WTC11 (cell line): ENCODE results near the gene AGBL4. TPM values are rescaled to one million over a fixed set of nuclear protein-coding genes. Genes with fewer than 3 reads are reported as not detected.

Experiments used
- ATAC-seq: fragments of 200-7000 bp; cut with Tn5 transposase; 2 replicates; pipeline ENCODE4 v1.10.0; 2021; ENCODE audit warnings: mild to moderate bottlenecking, moderate library complexity
- CTCF ChIA-PET: fragments of 300-600 bp; sonication (Branson Sonifier 250); formaldehyde crosslinking; loops from one replicate; lab custom pipeline; 2021; ENCODE audit warnings: antibody characterized with exemption; lab: Charles Lee
- POLR2A ChIA-PET: fragments of 350-600 bp; sonication (Branson Sonifier 250); formaldehyde crosslinking; loops from one replicate; lab custom pipeline; 2021; ENCODE audit warnings: antibody characterized with exemption; lab: Charles Lee
- DNase-seq: peaks from one replicate; pipeline ENCODE4 v3.0.0; 2021; ENCODE audit warnings: low spot score
- H3K27ac Mint-ChIP-seq: 2 replicates; pipeline ENCODE4 v1.8.0; 2021; ENCODE audit warnings: mixed read lengths
- H3K27me3 Mint-ChIP-seq: 2 replicates; pipeline ENCODE4 v1.8.0; 2021; ENCODE audit warnings: low read depth, mild to moderate bottlenecking, moderate library complexity, mixed read lengths
- H3K36me3 Mint-ChIP-seq: 2 replicates; pipeline ENCODE4 v1.8.0; 2021; ENCODE audit warnings: mixed read lengths
- H3K4me1 Mint-ChIP-seq: 2 replicates; pipeline ENCODE4 v1.8.0; 2022; ENCODE audit warnings: mixed read lengths
- H3K4me3 Mint-ChIP-seq: 2 replicates; pipeline ENCODE4 v1.8.0; 2021; ENCODE audit warnings: mild to moderate bottlenecking, moderate library complexity, mixed read lengths
- H3K9me3 Mint-ChIP-seq: 2 replicates; pipeline ENCODE4 v1.8.0; 2021; ENCODE audit warnings: mixed read lengths
- CBFB ChIP-seq: sonication (generic); formaldehyde crosslinking; IDR thresholded peaks from 2 replicates; pipeline ENCODE4 v1.8.1; 2022; ENCODE audit warnings: mild to moderate bottlenecking, low read depth, missing genetic modification reagents
- ELF4 ChIP-seq: sonication (generic); formaldehyde crosslinking; IDR thresholded peaks from 2 replicates; pipeline ENCODE4 v1.8.1; 2022; ENCODE audit warnings: low read depth, mild to moderate bottlenecking, moderate library complexity, missing genetic modification reagents
- EMX1 ChIP-seq: fragments of 250-450 bp; sonication (Bioruptor Pico); IDR thresholded peaks from 2 replicates; pipeline ENCODE4 v1.8.0; 2021; ENCODE audit warnings: mild to moderate bottlenecking
- ETV6 ChIP-seq: sonication (generic); formaldehyde crosslinking; IDR thresholded peaks from 2 replicates; pipeline ENCODE4 v1.8.1; 2022; ENCODE audit warnings: mild to moderate bottlenecking, missing genetic modification reagents
- FOXP1 ChIP-seq: sonication (generic); formaldehyde crosslinking; IDR thresholded peaks from 2 replicates; pipeline ENCODE4 v1.8.0; 2022; ENCODE audit warnings: missing genetic modification reagents, mild to moderate bottlenecking, moderate library complexity, borderline replicate concordance
- NFATC4 ChIP-seq: fragments of 250-450 bp; sonication (Bioruptor Pico); IDR thresholded peaks from 2 replicates; pipeline ENCODE4 v1.9.0; 2021; ENCODE audit warnings: mild to moderate bottlenecking
- NFE2L1 ChIP-seq: sonication (generic); formaldehyde crosslinking; IDR thresholded peaks from 2 replicates; pipeline ENCODE4 v1.8.1; 2023; ENCODE audit warnings: missing genetic modification reagents
- NFYB ChIP-seq: sonication (generic); formaldehyde crosslinking; conservative IDR thresholded peaks from 2 replicates; pipeline ENCODE4 v1.8.0; 2022; ENCODE audit warnings: low read depth, missing genetic modification reagents
- NR3C1 ChIP-seq: sonication (generic); formaldehyde crosslinking; conservative IDR thresholded peaks from 2 replicates; pipeline ENCODE4 v1.8.1; 2023; ENCODE audit warnings: low read depth, mild to moderate bottlenecking, missing genetic modification reagents
- OVOL2 ChIP-seq: fragments of 250-450 bp; sonication (Bioruptor Pico); IDR thresholded peaks from 2 replicates; pipeline ENCODE4 v1.9.0; 2021; ENCODE audit warnings: mild to moderate bottlenecking, borderline replicate concordance
- PREB ChIP-seq: sonication (generic); formaldehyde crosslinking; IDR thresholded peaks from 2 replicates; pipeline ENCODE4 v1.8.1; 2022; ENCODE audit warnings: mild to moderate bottlenecking, missing genetic modification reagents, moderate library complexity, borderline replicate concordance
- RELA ChIP-seq: sonication (generic); formaldehyde crosslinking; IDR thresholded peaks from 2 replicates; pipeline ENCODE4 v1.8.1; 2022; ENCODE audit warnings: missing genetic modification reagents, mild to moderate bottlenecking, borderline replicate concordance
- RORB ChIP-seq: fragments of 250-450 bp; sonication (Bioruptor Pico); IDR thresholded peaks from 2 replicates; pipeline ENCODE4 v1.9.0; 2021; ENCODE audit warnings: mild to moderate bottlenecking
- SOX15 ChIP-seq: fragments of 250-450 bp; sonication (Bioruptor Pico); IDR thresholded peaks from 2 replicates; pipeline ENCODE4 v1.9.0; 2021; ENCODE audit warnings: mild to moderate bottlenecking
- TCF7 ChIP-seq: sonication (generic); formaldehyde crosslinking; IDR thresholded peaks from 2 replicates; pipeline ENCODE4 v1.8.0; 2022; ENCODE audit warnings: mild to moderate bottlenecking, low read depth, missing genetic modification reagents, moderate library complexity
- TP53 ChIP-seq: sonication (generic); formaldehyde crosslinking; IDR thresholded peaks from 2 replicates; pipeline ENCODE4 v1.8.1; 2023; ENCODE audit warnings: mild to moderate bottlenecking, missing genetic modification reagents
- USF2 ChIP-seq: sonication (generic); formaldehyde crosslinking; IDR thresholded peaks from 2 replicates; pipeline ENCODE4 v1.8.1; 2023; ENCODE audit warnings: mild to moderate bottlenecking, missing genetic modification reagents, moderate library complexity
- ZNF263 ChIP-seq: sonication (generic); formaldehyde crosslinking; IDR thresholded peaks from 2 replicates; pipeline ENCODE4 v1.8.1; 2022; ENCODE audit warnings: low read depth, mild to moderate bottlenecking, moderate library complexity, missing genetic modification reagents
- ZNF425 ChIP-seq: fragments of 250-450 bp; sonication (Bioruptor Pico); conservative IDR thresholded peaks from 2 replicates; pipeline ENCODE4 v1.9.0; 2021; ENCODE audit warnings: mild to moderate bottlenecking
- total RNA-seq: library from RNA; stranded (reverse); gene quantifications from 3 replicates; pipeline ENCODE4 v1.2.3, GENCODE V29; 2021
- TF ChIP-seq, protein P1 (sequence below): sonication (generic); formaldehyde crosslinking; IDR thresholded peaks from 2 replicates; pipeline ENCODE4 v1.8.0; 2023; ENCODE audit warnings: missing genetic modification reagents

The AGBL4 gene
- total RNA-seq, 1 experiment from 2014 or later, result 0.87 TPM

GRCh38 chr1:48581270-48581669, 1442.5 kb downstream of the AGBL4 start:
- ATAC-seq (no peak), DNase-seq (no peak)
- H3K36me3 Mint-ChIP-seq, result no peaks in the 10 kb centered on the region
- H3K27me3 Mint-ChIP-seq, result no peaks in the 10 kb centered on the region
- H3K27ac Mint-ChIP-seq, result no peak overlapping the region
- no peaks in the 10 kb centered on the region for H3K4me1 Mint-ChIP-seq
- ChIA-PET POLR2A (no interaction called here), CTCF (interaction anchor here (0.9 to 2.5 kb wide), 3 partner anchors 9 to 236 kb away, joined by 3 to 12 read pairs (median 7); no protein-coding TSS in a partner anchor)
- TF ChIP-seq SOX15 (CRISPR knock-in tag), result no peak
- TF ChIP-seq ELF4, result no peak
- TF ChIP-seq ZNF425 (CRISPR knock-in tag), result no peak
- no peak for TF ChIP-seq EMX1 (CRISPR knock-in tag)
- TF ChIP-seq NR3C1 (CRISPR knock-in tag), result no peak
- no peak for TF ChIP-seq CBFB (CRISPR knock-in tag)
- no peak for TF ChIP-seq OVOL2
- TF ChIP-seq NFE2L1 (CRISPR knock-in tag), result no peak
- no peak for TF ChIP-seq RORB
- no peaks in the 10 kb centered on the region for H3K9me3 Mint-ChIP-seq
- H3K4me3 Mint-ChIP-seq, result no peak overlapping the region

DNA sequence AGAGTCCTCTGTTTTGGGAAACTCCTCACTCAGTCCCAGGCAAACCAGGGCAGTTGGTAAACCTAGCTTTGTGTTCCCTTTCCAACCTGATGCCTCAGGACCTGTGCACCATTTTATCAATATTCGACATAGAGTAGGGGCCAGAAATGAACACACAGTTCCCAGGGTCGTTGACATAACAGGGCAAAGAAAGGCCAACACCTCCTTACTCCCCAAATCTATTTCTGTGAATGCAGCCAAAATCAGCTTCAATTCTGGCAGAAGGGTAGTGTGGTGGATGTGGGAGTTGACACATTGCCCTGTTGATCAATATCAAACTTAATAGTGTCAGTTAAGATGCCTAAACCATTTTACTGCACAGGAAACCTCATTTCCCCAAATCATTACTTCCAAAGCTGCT, 1447.2 kb downstream of the AGBL4 start:
- no peak overlapping the region for H3K4me3 Mint-ChIP-seq
- ChIA-PET CTCF (interaction anchor here (1.1 to 2.6 kb wide), 3 partner anchors 97 to 241 kb away, joined by 4 to 13 read pairs (median 4); no protein-coding TSS in a partner anchor), POLR2A (no interaction called here)
- H3K27ac Mint-ChIP-seq, result no peak overlapping the region
- TF ChIP-seq PREB (CRISPR knock-in tag), result no peak
- no peak for TF ChIP-seq NFATC4 (CRISPR knock-in tag)
- TF ChIP-seq TP53 (CRISPR knock-in tag), result no peak
- TF ChIP-seq, protein P1, sequence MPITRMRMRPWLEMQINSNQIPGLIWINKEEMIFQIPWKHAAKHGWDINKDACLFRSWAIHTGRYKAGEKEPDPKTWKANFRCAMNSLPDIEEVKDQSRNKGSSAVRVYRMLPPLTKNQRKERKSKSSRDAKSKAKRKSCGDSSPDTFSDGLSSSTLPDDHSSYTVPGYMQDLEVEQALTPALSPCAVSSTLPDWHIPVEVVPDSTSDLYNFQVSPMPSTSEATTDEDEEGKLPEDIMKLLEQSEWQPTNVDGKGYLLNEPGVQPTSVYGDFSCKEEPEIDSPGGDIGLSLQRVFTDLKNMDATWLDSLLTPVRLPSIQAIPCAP (CRISPR knock-in tag), result no peak
- no peak for TF ChIP-seq ETV6
- no peak for TF ChIP-seq RORB
- TF ChIP-seq RELA (CRISPR knock-in tag), result no peak
- TF ChIP-seq ZNF263, result no peak
- TF ChIP-seq NFYB (CRISPR knock-in tag), result no peak
- no peak for TF ChIP-seq TCF7 (CRISPR knock-in tag)
- no peak for TF ChIP-seq USF2
- no peak for TF ChIP-seq ZNF425 (CRISPR knock-in tag)
- no peak for TF ChIP-seq FOXP1
- H3K9me3 Mint-ChIP-seq, result no peaks in the 10 kb centered on the region
- no peaks in the 10 kb centered on the region for H3K36me3 Mint-ChIP-seq
- ATAC-seq, result no peak
- H3K27me3 Mint-ChIP-seq, result no peaks in the 10 kb centered on the region
- H3K4me1 Mint-ChIP-seq, result 0 out of 2 replicates have a peak, but pooled peaks cover 3% of the 10 kb centered on the region
- no peak for DNase-seq
